KMS-11 (cell line): ENCODE data around the gene SLC6A1.

ENCODE experiments used
- H2AFZ ChIP-seq: fragments of 200-600 bp; sonication (generic); 2 replicates; pipeline ENCODE4 v1.6.1; 2016; ENCODE audit warnings: antibody characterized with exemption, mixed run types, low read depth
- H3K27ac ChIP-seq: fragments of 200-600 bp; sonication (generic); 2 replicates; pipeline ENCODE4 v1.6.1; 2016; ENCODE audit warnings: mild to moderate bottlenecking, mixed run types
- H3K27me3 ChIP-seq: fragments of 200-600 bp; sonication (generic); 2 replicates; pipeline ENCODE4 v1.6.1; 2017; ENCODE audit warnings: mild to moderate bottlenecking, low read depth, mixed run types, moderate library complexity; ENCODE audit not compliant: insufficient read depth
- H3K36me3 ChIP-seq: fragments of 200-600 bp; sonication (generic); 2 replicates; pipeline ENCODE4 v1.6.1; 2017; ENCODE audit warnings: mild to moderate bottlenecking, mixed run types; ENCODE audit not compliant: insufficient read depth
- H3K4me1 ChIP-seq: fragments of 200-600 bp; sonication (generic); 2 replicates; pipeline ENCODE4 v1.6.1; 2016; ENCODE audit warnings: mild to moderate bottlenecking, low read depth, mixed run types; ENCODE audit not compliant: poor library complexity, severe bottlenecking
- H3K4me2 ChIP-seq: fragments of 200-600 bp; sonication (generic); 2 replicates; pipeline ENCODE4 v1.7.0; 2016; ENCODE audit warnings: mild to moderate bottlenecking, mixed run types
- H3K4me3 ChIP-seq: fragments of 200-600 bp; sonication (generic); IDR thresholded peaks from 2 replicates; pipeline ENCODE4 v1.6.1; 2017; ENCODE audit warnings: low read depth, low read length, mixed read lengths; ENCODE audit not compliant: insufficient read depth
- H3K79me2 ChIP-seq: fragments of 200-600 bp; sonication (generic); 2 replicates; pipeline ENCODE4 v1.6.1; 2016; ENCODE audit warnings: low read depth, mixed run types; ENCODE audit not compliant: insufficient read depth
- H3K9ac ChIP-seq: fragments of 200-600 bp; sonication (generic); 2 replicates; pipeline ENCODE4 v1.6.1; 2016; ENCODE audit warnings: mild to moderate bottlenecking, mixed run types
- H4K20me1 ChIP-seq: fragments of 200-600 bp; sonication (generic); 2 replicates; pipeline ENCODE4 v1.6.1; 2016; ENCODE audit warnings: mild to moderate bottlenecking, mixed run types; ENCODE audit not compliant: insufficient read depth
- TF ChIP-seq, protein P1 (sequence below): fragments of 200-600 bp; sonication (generic); conservative IDR thresholded peaks from 2 replicates; pipeline ENCODE4 v1.6.1; 2017; ENCODE audit warnings: low read depth, mild to moderate bottlenecking, antibody characterized with exemption, low read length, moderate library complexity, mixed read lengths

The SLC6A1 gene

DNA sequence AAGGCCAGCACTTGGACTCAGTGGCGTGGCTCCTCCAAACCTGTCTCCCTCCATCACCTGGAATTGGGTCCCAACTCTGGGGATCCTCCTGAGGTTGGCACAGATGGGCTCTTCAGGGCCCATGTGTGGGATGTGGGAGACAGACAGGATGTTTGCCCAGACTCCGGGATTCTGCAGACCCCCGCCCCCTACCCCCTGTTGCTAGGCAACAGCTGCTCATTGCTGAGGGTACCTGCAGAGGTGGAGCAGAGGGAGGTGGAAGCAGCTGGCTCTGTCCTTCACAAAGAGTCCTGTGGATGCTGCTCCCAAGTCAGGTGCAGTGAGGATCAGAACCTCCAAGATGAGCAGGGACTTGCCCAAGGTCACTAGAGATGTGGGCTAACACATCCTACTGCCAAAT lies 40.0 kb upstream of the SLC6A1 start:
- Histone ChIP-seq H2AFZ (no peak overlapping the region), H4K20me1 (no peaks in the 10 kb centered on the region), H3K4me2 (no peak overlapping the region), H3K9ac (no peak overlapping the region), H3K27me3 (no peaks in the 10 kb centered on the region), H3K4me3 (no peak overlapping the region), H3K36me3 (no peaks in the 10 kb centered on the region), H3K27ac (no peak overlapping the region), H3K4me1 (no peaks in the 10 kb centered on the region), H3K79me2 (no peaks in the 10 kb centered on the region)
- TF ChIP-seq, protein P1, sequence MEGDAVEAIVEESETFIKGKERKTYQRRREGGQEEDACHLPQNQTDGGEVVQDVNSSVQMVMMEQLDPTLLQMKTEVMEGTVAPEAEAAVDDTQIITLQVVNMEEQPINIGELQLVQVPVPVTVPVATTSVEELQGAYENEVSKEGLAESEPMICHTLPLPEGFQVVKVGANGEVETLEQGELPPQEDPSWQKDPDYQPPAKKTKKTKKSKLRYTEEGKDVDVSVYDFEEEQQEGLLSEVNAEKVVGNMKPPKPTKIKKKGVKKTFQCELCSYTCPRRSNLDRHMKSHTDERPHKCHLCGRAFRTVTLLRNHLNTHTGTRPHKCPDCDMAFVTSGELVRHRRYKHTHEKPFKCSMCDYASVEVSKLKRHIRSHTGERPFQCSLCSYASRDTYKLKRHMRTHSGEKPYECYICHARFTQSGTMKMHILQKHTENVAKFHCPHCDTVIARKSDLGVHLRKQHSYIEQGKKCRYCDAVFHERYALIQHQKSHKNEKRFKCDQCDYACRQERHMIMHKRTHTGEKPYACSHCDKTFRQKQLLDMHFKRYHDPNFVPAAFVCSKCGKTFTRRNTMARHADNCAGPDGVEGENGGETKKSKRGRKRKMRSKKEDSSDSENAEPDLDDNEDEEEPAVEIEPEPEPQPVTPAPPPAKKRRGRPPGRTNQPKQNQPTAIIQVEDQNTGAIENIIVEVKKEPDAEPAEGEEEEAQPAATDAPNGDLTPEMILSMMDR = no peak

DNA sequence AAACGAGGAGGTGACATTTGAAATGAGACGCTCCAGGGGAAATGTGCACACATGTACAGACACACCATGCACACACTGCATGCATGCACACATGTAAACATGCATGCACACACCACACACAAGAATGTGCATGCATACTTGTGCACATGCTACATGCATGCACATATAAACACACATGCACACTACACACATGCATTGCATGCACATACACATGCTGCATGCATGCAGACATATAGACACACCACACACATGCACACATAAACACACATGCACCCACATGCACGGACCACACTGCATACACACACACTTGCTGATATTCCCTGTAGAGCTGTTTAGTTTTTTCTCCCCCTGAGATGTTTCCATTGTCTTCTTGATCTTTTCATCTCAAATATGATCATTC lies 37.8 kb upstream of the SLC6A1 start:
- Histone ChIP-seq H3K4me1 (no peaks in the 10 kb centered on the region), H3K27ac (no peak overlapping the region), H3K27me3 (no peaks in the 10 kb centered on the region), H3K36me3 (no peaks in the 10 kb centered on the region), H2AFZ (no peak overlapping the region), H3K9ac (no peak overlapping the region), H3K4me2 (no peak overlapping the region), H4K20me1 (no peaks in the 10 kb centered on the region), H3K4me3 (no peak overlapping the region), H3K79me2 (no peaks in the 10 kb centered on the region)
- TF ChIP-seq, protein P1 = no peak

DNA sequence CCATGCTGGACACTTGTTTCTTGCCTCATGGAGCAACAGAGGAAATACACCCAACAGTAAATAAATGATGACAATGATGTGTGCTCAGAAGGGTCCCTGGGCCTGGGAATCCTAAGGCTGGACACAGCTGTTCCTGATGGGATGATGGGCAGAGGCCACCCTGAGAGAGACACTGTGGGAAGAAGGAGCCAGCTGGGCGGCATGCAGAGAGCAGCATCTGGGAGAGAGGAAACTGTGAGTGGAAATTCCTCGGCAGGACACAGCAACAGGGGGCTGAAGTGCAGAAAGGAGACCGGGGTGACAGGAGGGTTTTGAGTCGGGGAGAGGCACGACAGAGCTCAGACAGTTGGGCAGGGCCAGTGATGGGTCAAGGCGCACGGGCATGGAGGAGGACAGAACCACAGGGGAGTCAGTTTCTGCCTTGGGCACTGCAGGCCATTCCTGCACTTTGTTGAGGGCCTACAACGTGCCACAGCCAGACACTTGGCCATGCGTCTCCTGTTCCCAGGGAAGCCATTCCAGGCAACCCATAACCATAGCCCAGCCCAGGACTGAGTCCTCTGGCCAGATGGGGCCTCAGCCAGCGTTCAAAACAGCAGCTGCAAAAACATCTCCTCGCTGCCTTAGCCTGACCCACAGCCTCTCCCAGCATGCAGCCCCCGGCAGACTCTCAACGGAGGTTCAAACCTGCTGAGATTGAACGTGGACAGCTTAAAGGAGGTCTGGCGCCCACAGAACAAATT lies 36.7 kb upstream of the SLC6A1 start:
- Histone ChIP-seq H3K4me3 (no peak overlapping the region), H3K4me1 (no peaks in the 10 kb centered on the region), H3K9ac (no peak overlapping the region), H3K4me2 (no peak overlapping the region), H2AFZ (no peak overlapping the region), H3K36me3 (no peaks in the 10 kb centered on the region), H3K79me2 (no peaks in the 10 kb centered on the region), H4K20me1 (no peaks in the 10 kb centered on the region), H3K27me3 (no peaks in the 10 kb centered on the region), H3K27ac (no peak overlapping the region)
- TF ChIP-seq, protein P1 = no peak

DNA sequence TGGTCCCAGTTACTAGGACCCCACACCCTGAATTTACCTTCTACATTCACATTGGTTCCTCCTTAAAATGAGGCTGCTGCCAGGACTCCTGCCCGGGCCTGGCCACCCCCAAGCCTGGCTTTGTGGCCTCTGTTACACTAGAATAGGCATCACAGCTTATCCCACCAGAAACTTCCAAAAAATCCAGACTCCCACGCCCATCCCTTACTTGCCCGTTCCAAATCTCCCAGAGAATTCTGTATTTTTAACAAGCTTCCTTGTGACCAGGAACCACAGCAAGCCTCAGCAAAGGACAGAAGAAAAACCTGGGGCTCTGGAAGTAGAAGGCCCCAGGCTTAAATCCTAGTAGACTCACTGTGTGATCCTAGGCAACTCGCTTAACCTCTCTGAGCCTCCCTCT lies 36.0 kb upstream of the SLC6A1 start:
- Histone ChIP-seq H3K27me3 (no peaks in the 10 kb centered on the region), H3K79me2 (no peaks in the 10 kb centered on the region), H3K36me3 (no peaks in the 10 kb centered on the region), H3K9ac (no peak overlapping the region), H3K4me3 (no peak overlapping the region), H3K4me1 (no peaks in the 10 kb centered on the region), H3K27ac (no peak overlapping the region), H2AFZ (no peak overlapping the region), H3K4me2 (no peak overlapping the region), H4K20me1 (no peaks in the 10 kb centered on the region)
- TF ChIP-seq, protein P1 = no peak
